ENCODE data around the gene ALMS1. TPM values are rescaled to one million over a fixed set of nuclear protein-coding genes. Genes with fewer than 3 reads are reported as not detected.

Gene ALMS1
- total RNA-seq, 1 donor from 2014 or later = 21.5 TPM

DNA sequence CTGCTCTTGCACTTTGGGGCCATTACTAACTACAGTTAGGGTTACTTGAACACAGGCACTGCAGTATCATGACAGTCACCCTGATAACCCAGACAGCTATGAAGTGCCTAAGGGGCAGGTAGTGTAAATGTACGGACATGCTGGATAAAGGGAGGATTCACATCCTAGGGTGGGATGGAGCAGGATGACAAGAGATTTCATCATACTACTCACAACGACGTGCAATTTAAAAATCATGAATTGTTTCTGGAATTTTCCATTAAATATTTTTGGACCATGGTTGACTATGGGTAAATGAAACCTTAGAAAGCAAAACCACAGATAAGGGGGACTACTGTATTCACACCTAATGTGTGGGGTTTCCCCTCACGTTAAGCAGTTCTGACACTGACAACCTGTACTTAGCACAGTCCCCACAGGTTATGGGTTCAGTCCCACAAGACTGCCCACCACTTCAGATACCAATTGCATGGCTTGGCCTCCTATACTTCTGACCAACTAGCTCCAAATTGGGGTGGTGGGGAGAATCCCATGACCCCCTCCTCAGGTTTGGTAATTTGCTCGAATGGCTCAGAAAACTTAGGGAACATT lies 180.7 kb downstream of the ALMS1 start:
- Mint-ChIP-seq H3K27me3 (ENCODE audit: unreplicated experiment) (peaks cover 2% of the 10 kb centered on the region), H3K36me3 (ENCODE audit: low read depth, unreplicated experiment) (no peaks in the 10 kb centered on the region), H3K9me3 (ENCODE audit: unreplicated experiment) (no peaks in the 10 kb centered on the region), H3K4me1 (ENCODE audit: unreplicated experiment) (peaks cover 10% of the 10 kb centered on the region), H3K27ac (ENCODE audit: unreplicated experiment) (no peak overlapping the region), H3K4me3 (ENCODE audit: unreplicated experiment) (no peak overlapping the region)
- no peak for DNase-seq (ENCODE audit: low spot score)
- TF ChIP-seq, protein P1, sequence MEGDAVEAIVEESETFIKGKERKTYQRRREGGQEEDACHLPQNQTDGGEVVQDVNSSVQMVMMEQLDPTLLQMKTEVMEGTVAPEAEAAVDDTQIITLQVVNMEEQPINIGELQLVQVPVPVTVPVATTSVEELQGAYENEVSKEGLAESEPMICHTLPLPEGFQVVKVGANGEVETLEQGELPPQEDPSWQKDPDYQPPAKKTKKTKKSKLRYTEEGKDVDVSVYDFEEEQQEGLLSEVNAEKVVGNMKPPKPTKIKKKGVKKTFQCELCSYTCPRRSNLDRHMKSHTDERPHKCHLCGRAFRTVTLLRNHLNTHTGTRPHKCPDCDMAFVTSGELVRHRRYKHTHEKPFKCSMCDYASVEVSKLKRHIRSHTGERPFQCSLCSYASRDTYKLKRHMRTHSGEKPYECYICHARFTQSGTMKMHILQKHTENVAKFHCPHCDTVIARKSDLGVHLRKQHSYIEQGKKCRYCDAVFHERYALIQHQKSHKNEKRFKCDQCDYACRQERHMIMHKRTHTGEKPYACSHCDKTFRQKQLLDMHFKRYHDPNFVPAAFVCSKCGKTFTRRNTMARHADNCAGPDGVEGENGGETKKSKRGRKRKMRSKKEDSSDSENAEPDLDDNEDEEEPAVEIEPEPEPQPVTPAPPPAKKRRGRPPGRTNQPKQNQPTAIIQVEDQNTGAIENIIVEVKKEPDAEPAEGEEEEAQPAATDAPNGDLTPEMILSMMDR (IDR thresholded peaks at IDR 0.05; ENCODE audit: unreplicated experiment) = no peak

DNA sequence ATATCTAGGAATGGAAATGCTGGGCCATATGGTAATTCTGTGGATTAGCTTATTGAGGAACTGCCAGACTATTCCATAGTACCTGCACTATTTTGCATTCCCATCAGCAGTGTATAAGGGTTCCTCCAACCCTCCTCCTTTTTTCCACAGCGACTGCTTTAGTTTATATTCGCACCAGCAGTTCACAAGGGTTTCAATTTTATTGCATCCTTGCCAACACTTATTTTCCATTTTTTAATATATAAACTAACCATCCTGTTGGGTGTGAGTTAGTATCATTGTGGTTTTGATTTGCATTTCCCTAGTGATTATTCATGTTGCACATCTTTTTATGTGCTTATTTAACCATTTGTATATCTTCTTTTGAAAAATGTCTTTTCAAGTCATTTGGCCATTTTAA lies 189.6 kb downstream of the ALMS1 start:
- Mint-ChIP-seq H3K27ac (ENCODE audit: unreplicated experiment) (no peak overlapping the region), H3K4me1 (ENCODE audit: unreplicated experiment) (peaks cover 2% of the 10 kb centered on the region)

DNA sequence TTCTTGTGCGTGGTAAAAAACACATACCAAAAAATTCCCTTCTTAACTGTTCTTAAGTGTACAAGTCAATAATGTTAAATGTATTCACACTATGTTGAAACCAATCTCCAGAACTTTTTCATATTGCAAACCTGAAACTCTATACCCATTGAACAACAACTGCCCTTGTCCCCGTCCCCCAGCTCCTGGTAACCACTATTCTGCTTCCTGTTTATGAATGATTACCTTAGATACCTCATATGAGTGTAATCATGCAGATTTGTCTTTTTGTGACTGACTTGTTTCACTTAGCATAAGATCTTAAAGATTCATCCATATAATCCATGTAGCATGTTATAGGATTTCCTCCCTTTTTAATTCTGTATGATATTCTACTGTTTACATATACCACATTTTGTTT lies 196.7 kb downstream of the ALMS1 start:
- Mint-ChIP-seq H3K27ac (ENCODE audit: unreplicated experiment) (no peak overlapping the region), H3K4me1 (ENCODE audit: unreplicated experiment) (no peaks in the 10 kb centered on the region), H3K27me3 (ENCODE audit: unreplicated experiment) (no peaks in the 10 kb centered on the region), H3K4me3 (ENCODE audit: unreplicated experiment) (no peak overlapping the region), H3K9me3 (ENCODE audit: unreplicated experiment) (no peaks in the 10 kb centered on the region), H3K36me3 (ENCODE audit: low read depth, unreplicated experiment) (peaks cover 16% of the 10 kb centered on the region)
- TF ChIP-seq, protein P1 (IDR thresholded peaks at IDR 0.05; ENCODE audit: unreplicated experiment) = no peak
- DNase-seq (ENCODE audit: low spot score) = no peak

More for the DNA sequence above, 189.6 kb downstream of the ALMS1 start:
- TF ChIP-seq, protein P1 (IDR thresholded peaks at IDR 0.05; ENCODE audit: unreplicated experiment) = no peak
- DNase-seq (ENCODE audit: low spot score) = no peak
- no peaks in the 10 kb centered on the region for H3K27me3 Mint-ChIP-seq (ENCODE audit: unreplicated experiment)
- no peaks in the 10 kb centered on the region for H3K9me3 Mint-ChIP-seq (ENCODE audit: unreplicated experiment)
- H3K4me3 Mint-ChIP-seq (ENCODE audit: unreplicated experiment) = no peak overlapping the region
- H3K36me3 Mint-ChIP-seq (ENCODE audit: low read depth, unreplicated experiment) = peaks cover 13% of the 10 kb centered on the region

DNA sequence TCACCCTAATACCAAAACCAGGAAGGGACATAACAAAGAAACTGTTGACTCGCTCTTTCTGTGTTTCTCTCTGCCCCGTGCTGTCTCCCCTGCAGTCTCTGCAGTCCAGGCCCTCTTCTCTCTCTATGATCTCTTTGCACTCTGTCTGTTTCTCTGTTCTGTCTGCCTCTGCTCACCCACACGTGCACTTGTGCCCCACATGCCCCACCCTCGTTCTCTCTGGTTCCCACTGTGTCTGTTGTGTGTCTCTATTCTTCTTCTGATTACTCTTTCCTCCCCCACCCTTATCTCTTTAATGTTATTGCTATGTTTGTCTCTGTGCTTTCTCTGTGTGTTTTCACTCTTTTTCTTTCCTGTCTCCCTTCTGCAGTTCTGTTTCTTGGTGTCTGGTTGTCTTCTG lies 202.5 kb downstream of the ALMS1 start:
- DNase-seq (ENCODE audit: low spot score) = no peak
- no peak overlapping the region for H3K4me3 Mint-ChIP-seq (ENCODE audit: unreplicated experiment)
- no peaks in the 10 kb centered on the region for H3K27me3 Mint-ChIP-seq (ENCODE audit: unreplicated experiment)
- peak overlapping the region; percentile 6 for H3K27ac Mint-ChIP-seq (ENCODE audit: unreplicated experiment)
- TF ChIP-seq, protein P1 (IDR thresholded peaks at IDR 0.05; ENCODE audit: unreplicated experiment) = no peak
- no peaks in the 10 kb centered on the region for H3K9me3 Mint-ChIP-seq (ENCODE audit: unreplicated experiment)
- H3K4me1 Mint-ChIP-seq (ENCODE audit: unreplicated experiment) = peaks cover 5% of the 10 kb centered on the region
- peaks cover 7% of the 10 kb centered on the region for H3K36me3 Mint-ChIP-seq (ENCODE audit: low read depth, unreplicated experiment)

DNA sequence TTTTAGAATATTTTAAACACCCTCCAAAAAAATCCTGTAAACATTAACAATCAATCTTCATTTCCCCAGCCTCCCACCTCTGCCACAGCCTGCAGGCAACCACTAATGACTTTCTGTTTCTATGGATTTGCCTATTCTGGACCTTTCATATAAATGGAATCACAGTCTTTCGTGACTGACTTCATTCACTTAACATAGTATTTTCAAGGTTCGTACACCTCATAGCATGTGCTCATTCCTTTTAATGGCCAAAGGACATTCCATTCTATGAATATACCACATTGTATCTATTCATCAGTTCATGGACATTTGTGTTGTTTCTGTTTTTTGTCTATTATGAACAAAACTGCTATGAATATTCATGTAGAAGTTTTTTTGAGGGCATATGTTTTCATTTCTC lies 208.0 kb downstream of the ALMS1 start:
- peaks cover 6% of the 10 kb centered on the region for H3K36me3 Mint-ChIP-seq (ENCODE audit: low read depth, unreplicated experiment)
- TF ChIP-seq, protein P1 (IDR thresholded peaks at IDR 0.05; ENCODE audit: unreplicated experiment) = no peak
- H3K9me3 Mint-ChIP-seq (ENCODE audit: unreplicated experiment) = no peaks in the 10 kb centered on the region
- no peak overlapping the region for H3K4me3 Mint-ChIP-seq (ENCODE audit: unreplicated experiment)
- H3K27me3 Mint-ChIP-seq (ENCODE audit: unreplicated experiment) = peaks cover 1% of the 10 kb centered on the region
- H3K4me1 Mint-ChIP-seq (ENCODE audit: unreplicated experiment) = no peaks in the 10 kb centered on the region
- no peak overlapping the region for H3K27ac Mint-ChIP-seq (ENCODE audit: unreplicated experiment)
- no peak for DNase-seq (ENCODE audit: low spot score)

Data from endothelial cell (in vitro differentiated cells).